Activated CD4-positive, alpha-beta T cell treated with anti-CD3 and anti-CD28 coated beads for 36 hours (primary cell): ENCODE data around the gene KLF11. TPM values are rescaled to one million over a fixed set of nuclear protein-coding genes. Genes with fewer than 3 reads are reported as not detected.
A peak's percentile ranks its signal among the peaks of the same experiment; 100 is the strongest.

ENCODE experiments used
- ATAC-seq: fragments of 200-7000 bp; cut with Tn5 transposase; one replicate; pipeline ENCODE4 v1.10.0; 2021; ENCODE audit warnings: mild to moderate bottlenecking, moderate library complexity
- CTCF ChIA-PET: fragments of 350-600 bp; sonication (Branson Sonifier 250); formaldehyde crosslinking; loops from one replicate; lab custom pipeline; 2021; ENCODE audit warnings: antibody characterized with exemption; lab: Charles Lee
- POLR2A ChIA-PET: fragments of 350-600 bp; sonication (Branson Sonifier 250); formaldehyde crosslinking; loops from one replicate; lab custom pipeline; 2021; ENCODE audit warnings: antibody characterized with exemption, inconsistent platforms; lab: Charles Lee
- DNase-seq: peaks from one replicate; pipeline ENCODE4 v3.0.0-alpha.2; 2020
- H3K27ac Mint-ChIP-seq: one replicate; pipeline ENCODE4 v1.8.0; 2021; ENCODE audit warnings: mixed read lengths
- H3K27me3 Mint-ChIP-seq: one replicate; pipeline ENCODE4 v1.8.0; 2021; ENCODE audit warnings: mixed read lengths
- H3K36me3 Mint-ChIP-seq: one replicate; pipeline ENCODE4 v1.8.0; 2021; ENCODE audit warnings: low read depth, mixed read lengths
- H3K4me1 Mint-ChIP-seq: one replicate; pipeline ENCODE4 v1.8.0; 2021; ENCODE audit warnings: mixed read lengths
- H3K4me3 Mint-ChIP-seq: one replicate; pipeline ENCODE4 v1.8.0; 2021; ENCODE audit warnings: mild to moderate bottlenecking, moderate library complexity, mixed read lengths
- H3K9me3 Mint-ChIP-seq: one replicate; pipeline ENCODE4 v1.8.0; 2021; ENCODE audit warnings: low read depth, mixed read lengths
- intact Hi-C, 2 experiments: fragments of 100-400 bp; cut with DNase I in 1 of 2; cut with micrococcal nuclease in 1 of 2; formaldehyde crosslinking; loops; one replicate each; pipeline versions ENCODE4 v1.14.2 to v1.15.1; 2022 to 2024; cut with DNase I, micrococcal nuclease
- total RNA-seq, 2 experiments: library from RNA; stranded (reverse); gene quantifications; one replicate each; pipeline ENCODE4 v1.2.3, GENCODE V29; 2021

Gene KLF11
- total RNA-seq = 1 to 10 TPM; 4.2 to 4.5 TPM

GRCh38 chr2:10043256-10043905, at the start of gene KLF11:
TSS of gene KLF11 (plus strand) at chr2:10043550. CDS start at chr2:10043717, 167 bp downstream.
- DNase-seq (peak; percentile 85), ATAC-seq (peak; percentile 68)
- Mint-ChIP-seq H3K36me3 (no peaks in the 10 kb centered on the region), H3K9me3 (no peaks in the 10 kb centered on the region), H3K27me3 (peaks cover 3% of the 10 kb centered on the region), H3K4me3 (peak within 1 kb of the TSS; percentile 66), H3K27ac (peak within 1 kb of the TSS; percentile 78), H3K4me1 (peaks cover 12% of the 10 kb centered on the region)
- ChIA-PET POLR2A (no interaction called here), CTCF (interaction anchor here (2.3 kb wide), 1 partner anchor 59 kb away, joined by 8 read pairs; no protein-coding TSS in a partner anchor)
- intact Hi-C loops = loop anchor here (1.0 to 10.0 kb wide), 4 partner anchors 77 to 620 kb away; partner anchors contain the start of genes ADAM17 (in 2 of the 2), CPSF3 (in 1 of the 2), IAH1 (in 1 of the 2) and ITGB1BP1 (in 1 of the 2)

DNA sequence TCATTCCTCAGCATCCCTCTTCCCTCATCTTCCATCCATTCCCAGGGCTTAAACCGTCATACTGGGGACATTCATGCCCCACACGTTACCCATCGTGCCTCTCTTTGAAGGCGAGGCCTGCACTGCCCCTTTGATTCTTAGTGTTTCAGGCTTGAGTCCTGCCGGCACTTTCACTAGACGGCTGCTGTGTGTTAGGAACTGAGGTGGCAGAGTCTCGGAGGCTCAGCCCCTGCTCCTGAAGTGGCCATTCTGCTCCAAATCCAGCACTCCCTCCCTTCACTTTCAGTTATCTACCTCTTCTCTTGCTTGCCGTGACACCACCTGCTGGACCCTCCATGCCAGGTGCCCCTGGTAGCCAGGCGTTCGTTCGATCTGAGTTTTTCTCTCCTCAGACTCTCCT, 48.9 kb upstream of the KLF11 start:
- H3K27ac Mint-ChIP-seq = no peak overlapping the region
- ChIA-PET POLR2A (no interaction called here), CTCF (interaction anchor here (6.6 kb wide), 1 partner anchor 10 kb away, joined by 53 read pairs; no protein-coding TSS in a partner anchor)
- no peak for ATAC-seq
- H3K36me3 Mint-ChIP-seq = no peaks in the 10 kb centered on the region
- no peaks in the 10 kb centered on the region for H3K9me3 Mint-ChIP-seq
- intact Hi-C loops = no loop called here
- peaks cover 13% of the 10 kb centered on the region for H3K4me1 Mint-ChIP-seq
- no peak overlapping the region for H3K4me3 Mint-ChIP-seq
- no peak for DNase-seq
- H3K27me3 Mint-ChIP-seq = no peaks in the 10 kb centered on the region

DNA sequence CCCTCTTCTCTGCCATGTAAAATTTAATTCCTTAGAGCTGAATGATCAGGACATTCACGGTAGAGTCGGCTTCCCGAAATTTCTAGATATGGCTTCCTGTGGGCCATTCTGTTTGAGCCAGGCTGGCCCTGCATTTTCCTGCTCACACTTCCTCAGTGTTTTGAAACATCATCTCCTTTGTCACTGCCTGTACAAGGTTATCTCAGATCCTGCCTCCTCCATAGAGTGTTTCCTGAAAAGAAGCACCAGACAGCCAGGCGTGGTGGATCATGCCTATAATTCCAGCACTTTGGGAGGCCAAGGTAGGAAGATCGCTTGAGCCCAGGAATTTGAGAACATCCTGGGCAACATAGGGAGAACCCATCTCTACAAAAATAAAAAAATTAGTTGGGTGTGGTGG, 48.3 kb upstream of the KLF11 start:
- no peak for ATAC-seq
- Mint-ChIP-seq H3K4me1 (peaks cover 13% of the 10 kb centered on the region), H3K9me3 (no peaks in the 10 kb centered on the region), H3K27ac (peak overlapping the region; percentile 13), H3K27me3 (no peaks in the 10 kb centered on the region), H3K4me3 (no peak overlapping the region), H3K36me3 (no peaks in the 10 kb centered on the region)
- ChIA-PET POLR2A (no interaction called here), CTCF (interaction anchor here (0.7 to 6.6 kb wide), 2 partner anchors 11 to 1749 kb away, joined by 3 to 53 read pairs; no protein-coding TSS in a partner anchor)
- intact Hi-C loops = no loop called here
- no peak for DNase-seq

GRCh38 chr2:9996321-9996720, 47.0 kb upstream of the KLF11 start:
- H3K36me3 Mint-ChIP-seq = no peaks in the 10 kb centered on the region
- ChIA-PET CTCF (interaction anchor here (0.7 to 6.6 kb wide), 5 partner anchors 9 to 86 kb away, joined by 3 to 53 read pairs (median 3); no protein-coding TSS in a partner anchor), POLR2A (no interaction called here)
- no peak overlapping the region for H3K4me3 Mint-ChIP-seq
- intact Hi-C loops = no loop called here
- DNase-seq (no peak), ATAC-seq (no peak)
- no peaks in the 10 kb centered on the region for H3K27me3 Mint-ChIP-seq
- H3K27ac Mint-ChIP-seq = no peak overlapping the region
- peaks cover 13% of the 10 kb centered on the region for H3K4me1 Mint-ChIP-seq
- H3K9me3 Mint-ChIP-seq = no peaks in the 10 kb centered on the region

DNA sequence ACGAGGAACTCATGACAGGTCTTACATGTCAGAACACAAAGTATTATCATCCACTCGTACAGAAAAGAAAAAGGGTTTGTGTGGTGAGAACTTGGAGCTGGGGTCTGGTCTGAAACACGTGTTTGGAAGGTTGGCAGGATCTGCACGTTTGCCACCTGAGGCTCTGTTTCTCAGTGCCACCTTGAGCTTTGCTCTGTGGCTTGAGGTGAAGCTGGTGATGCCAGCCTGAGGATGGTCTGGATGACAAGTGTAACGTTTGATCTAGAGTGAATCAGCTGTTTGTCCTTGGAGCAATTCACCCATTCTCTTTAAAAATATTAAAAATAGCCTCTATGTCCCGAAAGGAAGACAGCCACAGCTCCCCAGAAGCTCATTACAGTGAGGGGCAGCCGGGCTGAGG, 45.4 kb upstream of the KLF11 start:
- ChIA-PET POLR2A (no interaction called here), CTCF (interaction anchor here (0.7 to 6.6 kb wide), 3 partner anchors 13 to 102 kb away, joined by 3 to 53 read pairs (median 3); no protein-coding TSS in a partner anchor)
- H3K27me3 Mint-ChIP-seq = no peaks in the 10 kb centered on the region
- H3K27ac Mint-ChIP-seq = no peak overlapping the region
- DNase-seq (no peak), ATAC-seq (no peak)
- intact Hi-C loops = no loop called here
- H3K36me3 Mint-ChIP-seq = no peaks in the 10 kb centered on the region
- H3K4me3 Mint-ChIP-seq = no peak overlapping the region
- H3K9me3 Mint-ChIP-seq = no peaks in the 10 kb centered on the region
- peaks cover 13% of the 10 kb centered on the region for H3K4me1 Mint-ChIP-seq

GRCh38 chr2:9998916-9999654, 44.3 kb upstream of the KLF11 start:
- Mint-ChIP-seq H3K9me3 (no peaks in the 10 kb centered on the region), H3K4me3 (no peak overlapping the region), H3K4me1 (peaks cover 5% of the 10 kb centered on the region), H3K27ac (no peak overlapping the region), H3K27me3 (no peaks in the 10 kb centered on the region), H3K36me3 (no peaks in the 10 kb centered on the region)
- ATAC-seq (no peak), DNase-seq (no peak)
- ChIA-PET POLR2A (no interaction called here), CTCF (interaction anchor here (0.6 kb wide), 1 partner anchor 521 kb away, joined by 4 read pairs; no protein-coding TSS in a partner anchor)
- intact Hi-C loops = no loop called here

DNA sequence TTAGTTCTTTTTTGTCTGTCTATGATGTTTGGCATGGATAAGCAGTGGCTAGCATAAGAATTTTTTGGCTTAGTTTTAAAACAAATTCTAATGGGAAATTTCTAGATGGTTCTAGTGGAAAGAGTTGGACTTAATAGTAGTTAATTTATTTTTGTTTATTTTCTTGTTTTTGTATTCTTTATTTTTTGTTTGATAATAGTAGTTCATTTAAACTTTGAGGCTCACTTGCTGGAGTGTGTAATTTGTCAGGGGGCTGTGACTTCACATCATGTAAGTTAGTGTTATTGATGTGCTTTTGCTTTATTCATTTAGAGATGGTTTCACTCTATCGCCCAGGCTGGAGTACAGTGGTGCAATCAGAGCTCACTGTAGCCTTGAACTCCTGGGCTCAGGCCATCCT, 43.7 kb upstream of the KLF11 start:
- Mint-ChIP-seq H3K27ac (no peak overlapping the region), H3K36me3 (no peaks in the 10 kb centered on the region), H3K4me3 (no peak overlapping the region), H3K9me3 (no peaks in the 10 kb centered on the region), H3K27me3 (no peaks in the 10 kb centered on the region), H3K4me1 (peaks cover under 1% of the 10 kb centered on the region)
- DNase-seq = no peak
- ChIA-PET POLR2A (no interaction called here), CTCF (interaction anchor here (0.6 to 2.1 kb wide), 2 partner anchors 15 to 521 kb away, joined by 4 to 6 read pairs; no protein-coding TSS in a partner anchor)
- no peak for ATAC-seq
- intact Hi-C loops = no loop called here

GRCh38 chr2:10000541-10000940, 42.8 kb upstream of the KLF11 start:
- H3K4me1 Mint-ChIP-seq = no peaks in the 10 kb centered on the region
- no peak overlapping the region for H3K4me3 Mint-ChIP-seq
- H3K27ac Mint-ChIP-seq = no peak overlapping the region
- ATAC-seq (no peak), DNase-seq (no peak)
- ChIA-PET CTCF (interaction anchor here (2.1 kb wide), 1 partner anchor 16 kb away, joined by 6 read pairs; no protein-coding TSS in a partner anchor), POLR2A (no interaction called here)
- H3K36me3 Mint-ChIP-seq = no peaks in the 10 kb centered on the region
- no peaks in the 10 kb centered on the region for H3K9me3 Mint-ChIP-seq
- no peaks in the 10 kb centered on the region for H3K27me3 Mint-ChIP-seq
- intact Hi-C loops = no loop called here

- DNase-seq = no peak
- no peak overlapping the region for H3K27ac Mint-ChIP-seq
- H3K4me3 Mint-ChIP-seq = no peak overlapping the region
- no peaks in the 10 kb centered on the region for H3K27me3 Mint-ChIP-seq
- ChIA-PET POLR2A (no interaction called here), CTCF (interaction anchor here (2.1 kb wide), 1 partner anchor 17 kb away, joined by 6 read pairs; no protein-coding TSS in a partner anchor)
- H3K9me3 Mint-ChIP-seq = no peaks in the 10 kb centered on the region
- no peaks in the 10 kb centered on the region for H3K36me3 Mint-ChIP-seq
- intact Hi-C loops = no loop called here
- ATAC-seq = no peak
- no peaks in the 10 kb centered on the region for H3K4me1 Mint-ChIP-seq
Measured at GRCh38 chr2:10001586-10001985, 41.8 kb upstream of the KLF11 start.

- Mint-ChIP-seq H3K4me1 (no peaks in the 10 kb centered on the region), H3K36me3 (no peaks in the 10 kb centered on the region), H3K9me3 (no peaks in the 10 kb centered on the region), H3K4me3 (no peak overlapping the region), H3K27me3 (peaks cover 3% of the 10 kb centered on the region), H3K27ac (no peak overlapping the region)
- ATAC-seq = no peak
- DNase-seq = no peak
- ChIA-PET CTCF (no interaction called here), POLR2A (no interaction called here)
- intact Hi-C loops = no loop called here
Measured at GRCh38 chr2:10002109-10002508, 41.2 kb upstream of the KLF11 start.

GRCh38 chr2:10002681-10003080, 40.7 kb upstream of the KLF11 start:
- H3K4me3 Mint-ChIP-seq = no peak overlapping the region
- DNase-seq (no peak), ATAC-seq (no peak)
- ChIA-PET POLR2A (no interaction called here), CTCF (no interaction called here)
- peaks cover 5% of the 10 kb centered on the region for H3K27me3 Mint-ChIP-seq
- intact Hi-C loops = no loop called here
- no peak overlapping the region for H3K27ac Mint-ChIP-seq
- H3K36me3 Mint-ChIP-seq = no peaks in the 10 kb centered on the region
- no peaks in the 10 kb centered on the region for H3K4me1 Mint-ChIP-seq
- H3K9me3 Mint-ChIP-seq = no peaks in the 10 kb centered on the region
